Stimulated activated CD8-positive, alpha-beta memory T cell treated with anti-CD3 and anti-CD28 coated beads, Interleukin-7, amount 100 ng/mL, for 24 hours (primary cell): ENCODE results near the gene ZCCHC24.
A peak's percentile ranks its signal among the peaks of the same experiment; 100 is the strongest.

Experiments used
- DNase-seq: peaks from one replicate; pipeline ENCODE4 v3.0.0-alpha.2; 2020; ENCODE audit warnings: low read depth

ZCCHC24 gene

GRCh38 chr10:79382491-79382941 is 62.9 kb downstream of the ZCCHC24 start:
- DNase-seq = no peak

GRCh38 chr10:79381804-79382221 is 63.6 kb downstream of the ZCCHC24 start:
- no peak for DNase-seq

- DNase-seq = no peak
Measured at GRCh38 chr10:79380946-79381721, 64.3 kb downstream of the ZCCHC24 start.

GRCh38 chr10:79380125-79380945 is 65.1 kb downstream of the ZCCHC24 start:
- DNase-seq = no peak

- DNase-seq = no peak
Measured at GRCh38 chr10:79379512-79380124, 65.8 kb downstream of the ZCCHC24 start.

GRCh38 chr10:79378647-79379511 is 66.5 kb downstream of the ZCCHC24 start:
- no peak for DNase-seq

- no peak for DNase-seq
Measured at GRCh38 chr10:79378383-79378646, 67.1 kb downstream of the ZCCHC24 start.

- no peak for DNase-seq
Measured at GRCh38 chr10:79377557-79378382, 67.7 kb downstream of the ZCCHC24 start.

- DNase-seq = no peak
Measured at GRCh38 chr10:79376751-79377556, 68.5 kb downstream of the ZCCHC24 start.

- no peak for DNase-seq
Measured at GRCh38 chr10:79376078-79376628, 69.3 kb downstream of the ZCCHC24 start.

- DNase-seq = no peak
Measured at GRCh38 chr10:79375321-79376077, 69.9 kb downstream of the ZCCHC24 start.

- peak; percentile 68 for DNase-seq
Measured at GRCh38 chr10:79374312-79375191, 70.9 kb downstream of the ZCCHC24 start.

- no peak for DNase-seq
Measured at GRCh38 chr10:79372871-79373270, 72.6 kb downstream of the ZCCHC24 start.

GRCh38 chr10:79367426-79368189 is 77.8 kb downstream of the ZCCHC24 start:
- DNase-seq = no peak

- no peak for DNase-seq
Measured at GRCh38 chr10:79361726-79362397, 83.6 kb downstream of the ZCCHC24 start.

- no peak for DNase-seq
Measured at GRCh38 chr10:79360499-79361342, 84.7 kb downstream of the ZCCHC24 start.
